ENCODE results near the gene FSTL1.

Gene FSTL1

GRCh38 chr3:120468635-120469295 lies 18.0 kb upstream of the FSTL1 start:
- no peak for TF ChIP-seq SPI1 (IDR thresholded peaks at IDR 0.05; ENCODE audit: borderline replicate concordance, low read depth)
- no peak for TF ChIP-seq REST (IDR thresholded peaks at IDR 0.05; ENCODE audit: insufficient replicate concordance, low read depth)
- no peak for TF ChIP-seq POLR2AphosphoS5 (IDR thresholded peaks at IDR 0.05; ENCODE audit: low read depth)
- no peak for TF ChIP-seq CTCF (IDR thresholded peaks at IDR 0.05; ENCODE audit: insufficient read depth, low read length)
- TF ChIP-seq GABPA (IDR thresholded peaks at IDR 0.05; ENCODE audit: low read depth), result no peak
- no peak for DNase-seq (ENCODE audit: low read depth in 1 of 2, low spot score in 1 of 2)

GRCh38 chr3:120462409-120462959 lies 11.7 kb upstream of the FSTL1 start:
- TF ChIP-seq REST (IDR thresholded peaks at IDR 0.05; ENCODE audit: insufficient replicate concordance, low read depth), result no peak
- no peak for TF ChIP-seq SPI1 (IDR thresholded peaks at IDR 0.05; ENCODE audit: borderline replicate concordance, low read depth)
- TF ChIP-seq POLR2AphosphoS5 (IDR thresholded peaks at IDR 0.05; ENCODE audit: low read depth), result no peak
- TF ChIP-seq GABPA (IDR thresholded peaks at IDR 0.05; ENCODE audit: low read depth), result no peak
- TF ChIP-seq CTCF (IDR thresholded peaks at IDR 0.05; ENCODE audit: insufficient read depth, low read length), result no peak
- H3K27me3 ChIP-seq (ENCODE audit: insufficient read depth, poor library complexity, severe bottlenecking), result no peaks in the 10 kb centered on the region
- H3K4me3 ChIP-seq (replicated peaks; ENCODE audit: insufficient read depth, low read length), result no peak overlapping the region
- no peak for DNase-seq (ENCODE audit: low read depth in 1 of 2, low spot score in 1 of 2)
- H3K27ac ChIP-seq (replicated peaks), result no peak overlapping the region

More at GRCh38 chr3:120468635-120469295, 18.0 kb upstream of the FSTL1 start:
- Histone ChIP-seq H3K27me3 (ENCODE audit: insufficient read depth, poor library complexity, severe bottlenecking) (no peaks in the 10 kb centered on the region), H3K4me3 (replicated peaks; ENCODE audit: insufficient read depth, low read length) (no peak overlapping the region), H3K27ac (replicated peaks) (no peak overlapping the region)

GRCh38 chr3:120461416-120461815 lies 10.6 kb upstream of the FSTL1 start:
- Histone ChIP-seq H3K4me3 (replicated peaks; ENCODE audit: insufficient read depth, low read length) (no peak overlapping the region), H3K27ac (replicated peaks) (no peak overlapping the region), H3K27me3 (ENCODE audit: insufficient read depth, poor library complexity, severe bottlenecking) (no peaks in the 10 kb centered on the region)
- TF ChIP-seq GABPA (IDR thresholded peaks at IDR 0.05; ENCODE audit: low read depth) (no peak), REST (IDR thresholded peaks at IDR 0.05; ENCODE audit: insufficient replicate concordance, low read depth) (no peak), SPI1 (IDR thresholded peaks at IDR 0.05; ENCODE audit: borderline replicate concordance, low read depth) (no peak), POLR2AphosphoS5 (IDR thresholded peaks at IDR 0.05; ENCODE audit: low read depth) (no peak), CTCF (IDR thresholded peaks at IDR 0.05; ENCODE audit: insufficient read depth, low read length) (no peak)
- DNase-seq (ENCODE audit: low read depth in 1 of 2, low spot score in 1 of 2), result no peak
